GM12864 (cell line): ENCODE measurements around the gene PDGFA.

ENCODE experiments used
- DNase-seq: peaks from one replicate; pipeline ENCODE4 v3.0.0-alpha.2; 2011; ENCODE audit warnings: low read depth
- H3K4me3 ChIP-seq: 2 replicates; pipeline ENCODE4 v1.5.1; 2011; ENCODE audit warnings: mild to moderate bottlenecking, low read depth, low read length, control low read depth
- CTCF ChIP-seq: IDR thresholded peaks from 2 replicates; pipeline ENCODE4 v1.5.1; 2011; ENCODE audit warnings: low read depth, mild to moderate bottlenecking, moderate library complexity, low read length, control low read depth, inconsistent platforms; ENCODE audit errors: missing control alignments

Gene PDGFA

GRCh38 chr7:492714-493065 lies 27.0 kb downstream of the PDGFA start:
- no peak for TF ChIP-seq CTCF
- DNase-seq, result no peak
- H3K4me3 ChIP-seq, result no peak overlapping the region

GRCh38 chr7:491958-492713 lies 27.5 kb downstream of the PDGFA start:
- no peak for TF ChIP-seq CTCF
- DNase-seq, result no peak
- no peak overlapping the region for H3K4me3 ChIP-seq

- TF ChIP-seq CTCF, result no peak
- H3K4me3 ChIP-seq, result no peak overlapping the region
- DNase-seq, result no peak
Observed at GRCh38 chr7:491292-491957, 28.2 kb downstream of the PDGFA start.

GRCh38 chr7:490461-491291 lies 29.0 kb downstream of the PDGFA start:
- DNase-seq, result peak; percentile 7
- no peak for TF ChIP-seq CTCF
- H3K4me3 ChIP-seq, result no peak overlapping the region

GRCh38 chr7:489876-490275 lies 29.8 kb downstream of the PDGFA start:
- no peak for DNase-seq
- no peak for TF ChIP-seq CTCF
- H3K4me3 ChIP-seq, result no peak overlapping the region

GRCh38 chr7:486216-486743 lies 33.4 kb downstream of the PDGFA start:
- no peak for DNase-seq
- H3K4me3 ChIP-seq, result no peak overlapping the region
- no peak for TF ChIP-seq CTCF
